GM12801 (cell line): Measurements from ENCODE around the gene MLN.

Experiments
- CTCF ChIP-seq: IDR thresholded peaks from one replicate; pipeline ENCODE4 v1.5.1; 2011; ENCODE audit warnings: control low read depth; ENCODE audit not compliant: insufficient read length; ENCODE audit errors: extremely low read depth

Gene MLN

DNA sequence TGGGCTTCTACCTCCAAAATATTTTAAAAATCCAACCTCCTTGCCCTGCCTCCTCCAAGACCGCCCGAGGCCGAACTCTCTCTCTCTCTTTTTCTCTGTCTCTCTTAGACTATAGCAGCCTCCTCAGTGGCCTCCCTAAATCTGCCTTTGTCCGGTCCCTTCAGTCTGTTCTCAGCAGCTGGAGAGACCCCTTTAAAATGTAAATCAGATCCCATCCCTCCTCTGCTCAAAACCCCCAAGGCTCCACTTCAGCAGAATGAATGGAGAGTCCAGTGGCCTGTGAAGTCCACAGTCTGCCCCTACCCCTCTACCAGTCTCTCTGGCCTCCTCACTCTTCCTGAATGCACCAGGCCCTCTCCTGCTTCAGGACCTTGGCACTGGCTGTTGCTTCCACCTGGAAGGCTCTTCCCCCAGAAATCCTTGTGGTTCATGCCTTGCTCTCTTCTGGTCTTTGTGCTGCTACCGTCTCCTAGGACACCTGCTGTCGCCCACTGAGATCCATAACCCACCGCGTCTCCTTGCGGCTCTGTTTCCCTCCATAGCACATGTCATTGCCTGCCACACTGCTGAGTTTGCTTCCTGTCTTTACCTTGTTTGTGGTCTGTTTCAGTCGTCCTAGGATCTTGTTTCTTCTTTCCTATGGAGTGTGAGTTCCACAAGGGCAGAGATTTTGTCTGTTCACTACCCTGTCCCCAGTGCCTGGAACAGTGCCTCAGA lies 6.0 kb downstream of the MLN start:
- no peak for TF ChIP-seq CTCF

GRCh38 chr6:33794910-33795623 lies 8.7 kb downstream of the MLN start:
- no peak for TF ChIP-seq CTCF

- TF ChIP-seq CTCF: no peak
Observed at GRCh38 chr6:33792981-33793380, 10.8 kb downstream of the MLN start.

- no peak for TF ChIP-seq CTCF
Observed at GRCh38 chr6:33791620-33792019, 12.2 kb downstream of the MLN start.

GRCh38 chr6:33790910-33791309 lies 12.9 kb downstream of the MLN start:
- TF ChIP-seq CTCF: no peak

GRCh38 chr6:33790379-33790778 lies 13.4 kb downstream of the MLN start:
- TF ChIP-seq CTCF: no peak

DNA sequence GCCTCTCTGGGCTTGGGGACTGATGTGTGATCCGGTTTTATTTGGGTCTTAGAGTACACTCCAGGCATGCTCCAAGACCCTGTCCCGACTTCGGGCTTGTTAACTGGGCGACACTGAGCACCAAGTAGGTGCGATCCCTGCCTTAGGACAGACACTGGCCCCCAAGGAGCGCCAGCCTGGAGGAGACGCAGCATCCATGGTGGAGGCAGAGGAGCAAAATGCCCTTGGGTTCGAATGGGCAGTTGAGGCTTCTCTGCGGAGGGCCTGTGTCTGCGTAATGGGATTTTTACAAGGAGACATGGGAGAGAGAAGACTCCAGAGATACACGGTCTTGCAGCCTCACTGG lies 14.3 kb downstream of the MLN start:
- no peak for TF ChIP-seq CTCF
